PC-9 (cell line): ENCODE data around the gene EML3.

Experiments used
- EZH2 ChIP-seq: fragments of 200-600 bp; sonication (generic); IDR thresholded peaks from 2 replicates; pipeline ENCODE4 v1.8.0; 2017; ENCODE audit warnings: antibody characterized with exemption, low read depth
- TF ChIP-seq, protein P1 (sequence below): fragments of 200-600 bp; sonication (generic); conservative IDR thresholded peaks from 2 replicates; pipeline ENCODE4 v1.6.1; 2017; ENCODE audit warnings: mixed run types, antibody characterized with exemption, mild to moderate bottlenecking, moderate library complexity

DNA sequence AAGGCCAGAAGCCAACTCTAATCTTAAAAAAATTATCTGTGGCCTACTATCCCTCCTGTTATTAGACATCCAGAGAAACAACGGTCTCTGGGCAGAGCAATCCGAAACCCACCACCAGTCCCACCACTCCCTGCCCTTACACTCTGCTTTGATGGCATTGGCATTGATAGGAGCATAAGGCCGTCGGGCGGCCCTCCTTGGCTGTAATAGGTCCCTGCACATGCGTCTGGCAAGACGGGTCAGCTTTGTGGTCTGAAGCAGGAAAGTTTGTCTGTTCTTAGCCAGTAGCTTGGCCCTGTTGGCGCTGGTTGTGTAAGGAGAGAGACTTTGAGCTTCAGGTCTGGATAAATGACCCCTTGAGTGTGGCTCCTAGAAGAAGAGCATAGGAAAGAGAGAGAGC lies 17.5 kb downstream of the EML3 start:
- TF ChIP-seq, protein P1, sequence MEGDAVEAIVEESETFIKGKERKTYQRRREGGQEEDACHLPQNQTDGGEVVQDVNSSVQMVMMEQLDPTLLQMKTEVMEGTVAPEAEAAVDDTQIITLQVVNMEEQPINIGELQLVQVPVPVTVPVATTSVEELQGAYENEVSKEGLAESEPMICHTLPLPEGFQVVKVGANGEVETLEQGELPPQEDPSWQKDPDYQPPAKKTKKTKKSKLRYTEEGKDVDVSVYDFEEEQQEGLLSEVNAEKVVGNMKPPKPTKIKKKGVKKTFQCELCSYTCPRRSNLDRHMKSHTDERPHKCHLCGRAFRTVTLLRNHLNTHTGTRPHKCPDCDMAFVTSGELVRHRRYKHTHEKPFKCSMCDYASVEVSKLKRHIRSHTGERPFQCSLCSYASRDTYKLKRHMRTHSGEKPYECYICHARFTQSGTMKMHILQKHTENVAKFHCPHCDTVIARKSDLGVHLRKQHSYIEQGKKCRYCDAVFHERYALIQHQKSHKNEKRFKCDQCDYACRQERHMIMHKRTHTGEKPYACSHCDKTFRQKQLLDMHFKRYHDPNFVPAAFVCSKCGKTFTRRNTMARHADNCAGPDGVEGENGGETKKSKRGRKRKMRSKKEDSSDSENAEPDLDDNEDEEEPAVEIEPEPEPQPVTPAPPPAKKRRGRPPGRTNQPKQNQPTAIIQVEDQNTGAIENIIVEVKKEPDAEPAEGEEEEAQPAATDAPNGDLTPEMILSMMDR: no peak
- no peak for TF ChIP-seq EZH2
